Choroid plexus epithelial cell (primary cell): Measurements from ENCODE around the gene MICU1.

Experiments
- DNase-seq: peaks from one replicate; pipeline ENCODE4 v3.0.0-alpha.2; 2010; ENCODE audit warnings: low read depth
- H3K4me3 ChIP-seq: 2 replicates; pipeline ENCODE4 v1.5.1; 2011; ENCODE audit warnings: low read depth, mild to moderate bottlenecking, control low read depth, low read length, moderate library complexity
- CTCF ChIP-seq: conservative IDR thresholded peaks from 2 replicates; pipeline ENCODE4 v1.5.1; 2011; ENCODE audit warnings: low read depth, mild to moderate bottlenecking, control low read depth, inconsistent platforms, low read length, moderate library complexity

Gene MICU1

GRCh38 chr10:72429931-72430330 lies 195.9 kb downstream of the MICU1 start:
- no peak for DNase-seq
- TF ChIP-seq CTCF: no peak
- no peak overlapping the region for H3K4me3 ChIP-seq

GRCh38 chr10:72426986-72427385 lies 198.9 kb downstream of the MICU1 start:
- H3K4me3 ChIP-seq: no peak overlapping the region
- peak; percentile 31 for TF ChIP-seq CTCF
- DNase-seq: peak; percentile 3

GRCh38 chr10:72425133-72425532 lies 200.7 kb downstream of the MICU1 start:
- H3K4me3 ChIP-seq: no peak overlapping the region
- DNase-seq: peak; percentile 1
- no peak for TF ChIP-seq CTCF

- no peak for DNase-seq
- H3K4me3 ChIP-seq: no peak overlapping the region
Observed at GRCh38 chr10:72424561-72424960, 201.3 kb downstream of the MICU1 start.

GRCh38 chr10:72423426-72423825 lies 202.5 kb downstream of the MICU1 start:
- no peak for TF ChIP-seq CTCF
- no peak overlapping the region for H3K4me3 ChIP-seq
- no peak for DNase-seq

More at GRCh38 chr10:72424561-72424960, 201.3 kb downstream of the MICU1 start:
- no peak for TF ChIP-seq CTCF

GRCh38 chr10:72421885-72422540 lies 203.9 kb downstream of the MICU1 start:
- DNase-seq: no peak
- no peak for TF ChIP-seq CTCF
- H3K4me3 ChIP-seq: no peak overlapping the region

- DNase-seq: no peak
- no peak for TF ChIP-seq CTCF
- no peak overlapping the region for H3K4me3 ChIP-seq
Observed at GRCh38 chr10:72419241-72419640, 206.6 kb downstream of the MICU1 start.
